Neuronal stem cell (in vitro differentiated cells): Measurements from ENCODE around the gene RORC.

Experiments used
- DNase-seq: peaks from one replicate; pipeline ENCODE4 v3.0.0-alpha.2; 2013; ENCODE audit warnings: low spot score
- H2AFZ ChIP-seq: one replicate; pipeline ENCODE4 v1.6.1; 2013; ENCODE audit warnings: mild to moderate bottlenecking, low read length, inconsistent platforms
- H2AK5ac ChIP-seq: 2 replicates; pipeline ENCODE4 v1.6.1; 2013; ENCODE audit warnings: low read depth, mild to moderate bottlenecking, inconsistent platforms, low read length, moderate library complexity, mixed read lengths
- H2BK120ac ChIP-seq: 2 replicates; pipeline ENCODE4 v1.6.1; 2013; ENCODE audit warnings: low read depth, mild to moderate bottlenecking, inconsistent platforms, low read length, moderate library complexity, mixed read lengths
- H2BK12ac ChIP-seq: one replicate; pipeline ENCODE4 v1.6.1; 2013; ENCODE audit warnings: low read length, inconsistent platforms
- H2BK15ac ChIP-seq: 2 replicates; pipeline ENCODE4 v1.6.1; 2013; ENCODE audit warnings: mild to moderate bottlenecking, low read length, inconsistent platforms, mixed read lengths
- H2BK5ac ChIP-seq: one replicate; pipeline ENCODE4 v1.6.1; 2013; ENCODE audit warnings: inconsistent platforms, mild to moderate bottlenecking, low read length, moderate library complexity
- H3K14ac ChIP-seq: one replicate; pipeline ENCODE4 v1.6.1; 2013; ENCODE audit warnings: low read length, inconsistent platforms
- H3K18ac ChIP-seq: 2 replicates; pipeline ENCODE4 v1.6.1; 2013; ENCODE audit warnings: low read length, inconsistent platforms
- H3K23ac ChIP-seq: 2 replicates; pipeline ENCODE4 v1.6.1; 2013; ENCODE audit warnings: low read depth, mild to moderate bottlenecking, mixed read lengths, low read length, inconsistent platforms; ENCODE audit not compliant: poor library complexity
- H3K27ac ChIP-seq: replicated peaks from 3 replicates; pipeline ENCODE4 v1.5.1; 2013; ENCODE audit warnings: low read length, inconsistent platforms
- H3K27me3 ChIP-seq, 3 experiments: 2 replicates each; pipeline ENCODE4 v1.6.1; 2013; ENCODE audit warnings: low read length in 3 of 3, mild to moderate bottlenecking in 2 of 3, inconsistent platforms in 1 of 3, low read depth in 1 of 3, mixed read lengths in 1 of 3, moderate library complexity in 1 of 3; ENCODE audit not compliant: control insufficient read depth in 3 of 3, insufficient read depth in 3 of 3
- H3K36me3 ChIP-seq, 2 donors: replicated peaks in 1 of 2; 2 replicates each; pipeline ENCODE4 v1.6.1; 2013; ENCODE audit warnings: low read length in 2 of 2; ENCODE audit not compliant: control insufficient read depth in 2 of 2, insufficient read depth in 2 of 2
- H3K4ac ChIP-seq: 2 replicates; pipeline ENCODE4 v1.6.1; 2013; ENCODE audit warnings: inconsistent platforms, mild to moderate bottlenecking, low read length, moderate library complexity
- H3K4me1 ChIP-seq, 2 donors: 1 replicate in 1 of 2; 2 replicates in 1 of 2; pipeline ENCODE4 v1.6.1; 2013; ENCODE audit warnings: low read length in 2 of 2, low read depth in 1 of 2; ENCODE audit not compliant: control insufficient read depth in 2 of 2, insufficient read depth in 1 of 2
- H3K4me2 ChIP-seq: one replicate; pipeline ENCODE4 v1.6.1; 2013; ENCODE audit warnings: mild to moderate bottlenecking, low read length, inconsistent platforms; ENCODE audit not compliant: insufficient read depth, poor library complexity, severe bottlenecking
- H3K4me3 ChIP-seq, 2 donors: 2 replicates each; pipeline ENCODE4 v1.5.1; 2013; ENCODE audit warnings: low read length in 2 of 2, mild to moderate bottlenecking in 2 of 2, inconsistent platforms in 1 of 2, moderate library complexity in 1 of 2
- H3K79me1 ChIP-seq: one replicate; pipeline ENCODE4 v1.6.1; 2013; ENCODE audit warnings: low read depth, mild to moderate bottlenecking, inconsistent platforms, low read length, moderate library complexity
- H3K9ac ChIP-seq: one replicate; pipeline ENCODE4 v1.6.1; 2013; ENCODE audit warnings: mild to moderate bottlenecking, low read depth, low read length, inconsistent platforms; ENCODE audit not compliant: poor library complexity
- H3K9me3 ChIP-seq, 2 donors: replicated peaks in 1 of 2; 2 replicates each; pipeline versions ENCODE3 to v1.6.1; 2013; ENCODE audit warnings: low read length in 2 of 2, mild to moderate bottlenecking in 2 of 2, inconsistent platforms in 1 of 2, low read depth in 1 of 2, mixed read lengths in 1 of 2, moderate library complexity in 1 of 2; ENCODE audit not compliant: control insufficient read depth in 2 of 2, insufficient read depth in 1 of 2
- H4K8ac ChIP-seq: one replicate; pipeline ENCODE4 v1.6.1; 2013; ENCODE audit warnings: low read depth, mild to moderate bottlenecking, inconsistent platforms, low read length, moderate library complexity
- H4K91ac ChIP-seq: one replicate; pipeline ENCODE4 v1.6.1; 2013; ENCODE audit warnings: low read length, low read depth, mild to moderate bottlenecking, inconsistent platforms; ENCODE audit not compliant: poor library complexity
- WGBS, 2 donors: extraction: QIAGEN DNeasy Blood & Tissue Kit; methylation state at CpG; one replicate each; pipeline ENCODE4 v1.1.7; 2013; ENCODE audit warnings: missing lambda C conversion rate in 2 of 2, mixed read lengths in 1 of 2; ENCODE audit not compliant: insufficient read length in 2 of 2, insufficient replicate concordance in 1 of 2; ENCODE audit errors: extremely low coverage in 2 of 2; 5-methylcytosine and 5-hydroxymethylcytosine counted together

RORC gene

GRCh38 chr1:151809290-151809984 lies 22.2 kb downstream of the RORC start:
- H4K91ac ChIP-seq: no peak overlapping the region
- no peak overlapping the region for H3K4me3 ChIP-seq
- no peak overlapping the region for H2BK120ac ChIP-seq
- H2AK5ac ChIP-seq: no peak overlapping the region
- peaks cover 0 to 4% of the 10 kb centered on the region in 2 donors for H3K4me1 ChIP-seq
- peaks cover 1% of the 10 kb centered on the region for H3K79me1 ChIP-seq
- H4K8ac ChIP-seq: no peak overlapping the region
- no peaks in the 10 kb centered on the region for H3K9me3 ChIP-seq
- H3K9ac ChIP-seq: no peak overlapping the region
- H3K27ac ChIP-seq: no peak overlapping the region
- H3K23ac ChIP-seq: no peak overlapping the region
- no CpG with 5 or more reads among the region's 8 CpGs for WGBS, 2 donors
- H3K18ac ChIP-seq: no peak overlapping the region
- no peak overlapping the region for H2BK5ac ChIP-seq
- DNase-seq: no peak
- no peaks in the 10 kb centered on the region for H3K36me3 ChIP-seq
- no peak overlapping the region for H2BK12ac ChIP-seq
- H2AFZ ChIP-seq: no peak overlapping the region
- H3K4ac ChIP-seq: no peak overlapping the region
- peaks cover 0 to 84% (median 0%) of the 10 kb centered on the region in 3 experiments for H3K27me3 ChIP-seq
- H3K4me2 ChIP-seq: no peak overlapping the region
- no peak overlapping the region for H2BK15ac ChIP-seq
- H3K14ac ChIP-seq: no peak overlapping the region

- H2BK120ac ChIP-seq: no peak overlapping the region
- no peak overlapping the region for H3K18ac ChIP-seq
- no peak overlapping the region for H2BK12ac ChIP-seq
- no peak for DNase-seq
- no peak overlapping the region for H3K4me3 ChIP-seq
- peaks cover 1% of the 10 kb centered on the region for H3K79me1 ChIP-seq
- H2AK5ac ChIP-seq: no peak overlapping the region
- H2AFZ ChIP-seq: no peak overlapping the region
- no CpG with 5 or more reads among the region's 1 CpG for WGBS, 2 donors
- no peak overlapping the region for H4K8ac ChIP-seq
- no peak overlapping the region for H3K27ac ChIP-seq
- H4K91ac ChIP-seq: no peak overlapping the region
- no peak overlapping the region for H3K4me2 ChIP-seq
- H2BK15ac ChIP-seq: no peak overlapping the region
- no peak overlapping the region for H3K4ac ChIP-seq
- no peaks in the 10 kb centered on the region for H3K36me3 ChIP-seq
- H2BK5ac ChIP-seq: no peak overlapping the region
- H3K9me3 ChIP-seq: no peaks in the 10 kb centered on the region
- no peak overlapping the region for H3K9ac ChIP-seq
- no peak overlapping the region for H3K23ac ChIP-seq
- peaks cover 0 to 4% of the 10 kb centered on the region in 2 donors for H3K4me1 ChIP-seq
- peaks cover 0 to 85% (median 0%) of the 10 kb centered on the region in 3 experiments for H3K27me3 ChIP-seq
- no peak overlapping the region for H3K14ac ChIP-seq
Observed at GRCh38 chr1:151807766-151808165, 23.8 kb downstream of the RORC start.

GRCh38 chr1:151807131-151807530 lies 24.5 kb downstream of the RORC start:
- Histone ChIP-seq H4K91ac (no peak overlapping the region), H3K18ac (no peak overlapping the region), H3K23ac (no peak overlapping the region), H2AFZ (no peak overlapping the region), H3K36me3 (no peaks in the 10 kb centered on the region), H3K4me1 (peaks cover 0 to 4% of the 10 kb centered on the region in 2 donors), H3K14ac (no peak overlapping the region), H3K9me3 (no peaks in the 10 kb centered on the region), H3K9ac (no peak overlapping the region), H3K27ac (no peak overlapping the region), H3K4me2 (no peak overlapping the region), H2BK12ac (no peak overlapping the region), H2BK15ac (no peak overlapping the region), H3K4me3 (no peak overlapping the region), H2BK120ac (no peak overlapping the region), H2AK5ac (no peak overlapping the region), H4K8ac (no peak overlapping the region), H3K79me1 (peaks cover 1% of the 10 kb centered on the region), H3K4ac (no peak overlapping the region), H3K27me3 (peaks cover 0 to 85% (median 0%) of the 10 kb centered on the region in 3 experiments), H2BK5ac (no peak overlapping the region)
- no CpG with 5 or more reads among the region's 5 CpGs for WGBS, 2 donors
- no peak for DNase-seq

GRCh38 chr1:151806170-151806569 lies 25.4 kb downstream of the RORC start:
- DNase-seq: no peak
- Histone ChIP-seq H4K8ac (no peak overlapping the region), H2BK12ac (no peak overlapping the region), H3K9me3 (no peaks in the 10 kb centered on the region), H3K4ac (no peak overlapping the region), H3K9ac (no peak overlapping the region), H3K4me1 (peaks cover 0 to 4% of the 10 kb centered on the region in 2 donors), H3K4me3 (no peak overlapping the region), H3K14ac (no peak overlapping the region), H2BK5ac (no peak overlapping the region), H2BK15ac (no peak overlapping the region), H2BK120ac (no peak overlapping the region), H3K4me2 (no peak overlapping the region), H3K36me3 (no peaks in the 10 kb centered on the region), H3K18ac (peak overlapping the region; percentile 48), H3K23ac (no peak overlapping the region), H3K79me1 (peaks cover 1% of the 10 kb centered on the region), H2AK5ac (no peak overlapping the region), H2AFZ (no peak overlapping the region), H4K91ac (no peak overlapping the region), H3K27ac (no peak overlapping the region), H3K27me3 (peaks cover 0 to 85% (median 0%) of the 10 kb centered on the region in 3 experiments)
- WGBS, 2 donors: no CpG with 5 or more reads among the region's 7 CpGs
